ENCODE measurements around the gene RHEX. TPM values are rescaled to one million over a fixed set of nuclear protein-coding genes. Genes with fewer than 3 reads are reported as not detected.

Gene RHEX
- total RNA-seq, 2 donors from 2014 or later: 0.86 TPM; not detected in 1

- DNase-seq (ENCODE audit: low spot score) (no peak), ATAC-seq (no peak)
- Mint-ChIP-seq H3K27ac (no peak overlapping the region), H3K4me3 (no peak overlapping the region), H3K36me3 (no peaks in the 10 kb centered on the region), H3K27me3 (peaks cover 13 to 24% of the 10 kb centered on the region in 2 donors), H3K4me1 (ENCODE audit: low read depth in 2 of 2) (peaks cover 5 to 7% of the 10 kb centered on the region in 2 donors), H3K9me3 (no peaks in the 10 kb centered on the region)
These were observed 59.8 kb downstream of the RHEX start for GRCh38 chr1:206112600-206113301.

GRCh38 chr1:206114692-206115640 is 62.0 kb downstream of the RHEX start:
- peaks cover 25 to 42% of the 10 kb centered on the region in 2 donors for H3K27me3 Mint-ChIP-seq
- no peak overlapping the region for H3K27ac Mint-ChIP-seq
- H3K9me3 Mint-ChIP-seq: no peaks in the 10 kb centered on the region
- DNase-seq (ENCODE audit: low spot score) (no peak), ATAC-seq (no peak)
- no peak overlapping the region for H3K4me3 Mint-ChIP-seq
- no peaks in the 10 kb centered on the region for H3K36me3 Mint-ChIP-seq
- H3K4me1 Mint-ChIP-seq (ENCODE audit: low read depth in 2 of 2): peaks cover 5 to 11% of the 10 kb centered on the region in 2 donors

GRCh38 chr1:206115791-206116190 is 62.8 kb downstream of the RHEX start:
- H3K27me3 Mint-ChIP-seq: peaks cover 29 to 51% of the 10 kb centered on the region in 2 donors
- no peaks in the 10 kb centered on the region for H3K36me3 Mint-ChIP-seq
- peaks cover 5 to 11% of the 10 kb centered on the region in 2 donors for H3K4me1 Mint-ChIP-seq (ENCODE audit: low read depth in 2 of 2)
- no peaks in the 10 kb centered on the region for H3K9me3 Mint-ChIP-seq
- DNase-seq (ENCODE audit: low spot score): no peak
- no peak for ATAC-seq
- H3K4me3 Mint-ChIP-seq: no peak overlapping the region
- no peak overlapping the region for H3K27ac Mint-ChIP-seq

- no peak for DNase-seq (ENCODE audit: low spot score)
- H3K4me1 Mint-ChIP-seq (ENCODE audit: low read depth in 2 of 2): peaks cover 5 to 11% of the 10 kb centered on the region in 2 donors
- H3K36me3 Mint-ChIP-seq: peaks cover 4% of the 10 kb centered on the region
- ATAC-seq: no peak
- no peak overlapping the region for H3K4me3 Mint-ChIP-seq
- peaks cover 32 to 55% of the 10 kb centered on the region in 2 donors for H3K27me3 Mint-ChIP-seq
- no peak overlapping the region for H3K27ac Mint-ChIP-seq
- no peaks in the 10 kb centered on the region for H3K9me3 Mint-ChIP-seq
These were observed 63.4 kb downstream of the RHEX start for GRCh38 chr1:206116191-206116872.

DNA sequence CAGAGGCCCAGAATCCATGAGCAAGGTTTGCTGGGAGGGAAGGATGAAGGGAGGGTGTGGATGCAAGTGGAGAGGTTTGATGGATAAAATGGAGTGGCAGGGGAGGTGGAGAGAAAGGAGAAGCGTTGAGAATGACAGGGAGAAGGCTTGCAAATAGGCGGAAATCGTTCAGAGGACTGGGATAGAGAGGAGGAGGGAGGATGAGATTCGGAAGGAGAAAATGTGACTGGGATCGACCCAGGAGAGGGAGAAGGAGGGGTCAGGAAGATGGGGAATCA is 63.8 kb downstream of the RHEX start:
- no peak for ATAC-seq
- peaks cover 5 to 11% of the 10 kb centered on the region in 2 donors for H3K4me1 Mint-ChIP-seq (ENCODE audit: low read depth in 2 of 2)
- no peak overlapping the region for H3K4me3 Mint-ChIP-seq
- peaks cover 33 to 60% of the 10 kb centered on the region in 2 donors for H3K27me3 Mint-ChIP-seq
- peaks cover 8% of the 10 kb centered on the region for H3K36me3 Mint-ChIP-seq
- no peaks in the 10 kb centered on the region for H3K9me3 Mint-ChIP-seq
- no peak overlapping the region for H3K27ac Mint-ChIP-seq
- no peak for DNase-seq (ENCODE audit: low spot score)

DNA sequence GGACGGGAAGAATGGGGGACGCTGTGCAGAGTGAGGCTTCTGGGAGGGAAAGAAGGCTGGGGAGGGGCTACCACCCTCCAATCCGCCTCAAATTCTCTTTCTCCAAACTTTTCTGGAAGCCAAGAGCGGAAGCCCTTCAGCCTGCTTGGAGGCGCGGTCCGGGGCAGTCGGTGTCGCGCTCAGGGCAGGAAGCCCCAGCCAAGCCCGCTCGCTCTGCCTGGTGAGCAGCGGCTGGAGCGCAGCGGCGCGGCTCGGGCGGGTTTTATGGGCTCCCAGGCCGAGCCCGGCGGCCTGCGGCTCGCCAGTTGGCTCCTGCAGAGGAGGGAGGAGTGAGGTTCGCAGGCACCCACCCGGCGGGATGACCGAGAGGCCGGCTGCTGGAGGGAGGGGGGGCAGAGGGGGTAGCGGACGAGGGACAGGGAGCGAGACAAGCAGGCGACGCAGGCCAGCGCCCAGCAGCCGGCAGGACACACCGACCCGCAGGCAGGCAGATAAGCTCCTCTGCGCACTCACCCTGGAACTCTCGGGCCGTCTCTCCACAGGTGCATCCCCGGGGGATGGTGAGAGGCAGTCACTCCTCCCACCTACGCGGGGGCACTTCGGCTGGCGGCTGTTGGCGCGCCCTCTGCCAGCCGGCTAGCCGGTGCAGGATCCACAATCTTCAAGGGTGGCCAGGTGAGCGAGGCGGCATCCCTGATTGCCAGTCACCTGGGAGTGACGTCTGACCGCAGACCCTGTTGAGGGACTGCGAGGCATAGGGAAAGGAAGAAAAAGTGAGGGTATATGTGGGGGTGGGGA is 64.4 kb downstream of the RHEX start, which contains the start of gene AVPR1B:
TSS of gene AVPR1B (minus strand) at position 238 of the 798 bp plus-strand sequence. CDS start 498 bp downstream, outside the sequence.
- peak in 1 of 2 donors; percentile 59 for ATAC-seq
- no peak for DNase-seq (ENCODE audit: low spot score)
- Mint-ChIP-seq H3K4me3 (no peak within 1 kb of the TSS), H3K27me3 (peaks cover 33 to 65% of the 10 kb centered on the region in 2 donors), H3K9me3 (no peaks in the 10 kb centered on the region), H3K27ac (no peak within 1 kb of the TSS), H3K4me1 (ENCODE audit: low read depth in 2 of 2) (peaks cover 5 to 11% of the 10 kb centered on the region in 2 donors), H3K36me3 (peaks cover 13% of the 10 kb centered on the region)

DNA sequence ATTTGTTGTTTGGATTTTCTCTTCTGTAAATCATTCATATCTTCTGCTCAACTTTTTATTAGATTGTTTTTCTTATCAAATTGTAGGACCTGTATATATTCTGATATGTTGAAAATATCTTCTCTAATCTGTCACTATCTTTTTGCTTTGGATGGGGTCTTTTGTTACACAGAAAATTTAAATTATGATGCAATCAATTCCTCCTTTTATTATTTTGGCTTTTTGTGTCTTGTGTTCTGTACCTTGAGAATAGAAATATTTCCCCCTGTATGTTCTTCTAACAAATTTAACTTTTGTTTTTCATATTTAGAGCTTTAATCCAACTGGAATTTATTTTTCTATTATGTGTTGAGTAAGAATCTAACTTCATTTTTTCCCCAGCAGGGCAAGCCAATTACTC is 67.4 kb downstream of the RHEX start:
- H3K9me3 Mint-ChIP-seq: no peaks in the 10 kb centered on the region
- DNase-seq (ENCODE audit: low spot score) (no peak), ATAC-seq (no peak)
- H3K4me1 Mint-ChIP-seq (ENCODE audit: low read depth in 2 of 2): peaks cover 5 to 11% of the 10 kb centered on the region in 2 donors
- no peak overlapping the region for H3K4me3 Mint-ChIP-seq
- no peak overlapping the region for H3K27ac Mint-ChIP-seq
- peaks cover 13% of the 10 kb centered on the region for H3K36me3 Mint-ChIP-seq
- H3K27me3 Mint-ChIP-seq: peaks cover 36 to 75% of the 10 kb centered on the region in 2 donors

- Mint-ChIP-seq H3K9me3 (no peaks in the 10 kb centered on the region), H3K36me3 (peaks cover 13% of the 10 kb centered on the region), H3K27ac (no peak overlapping the region), H3K27me3 (peaks cover 37 to 84% of the 10 kb centered on the region in 2 donors), H3K4me1 (ENCODE audit: low read depth in 2 of 2) (peaks cover 5 to 11% of the 10 kb centered on the region in 2 donors), H3K4me3 (no peak overlapping the region)
- ATAC-seq (no peak), DNase-seq (ENCODE audit: low spot score) (no peak)
These were observed 68.3 kb downstream of the RHEX start for GRCh38 chr1:206121269-206121668.

DNA sequence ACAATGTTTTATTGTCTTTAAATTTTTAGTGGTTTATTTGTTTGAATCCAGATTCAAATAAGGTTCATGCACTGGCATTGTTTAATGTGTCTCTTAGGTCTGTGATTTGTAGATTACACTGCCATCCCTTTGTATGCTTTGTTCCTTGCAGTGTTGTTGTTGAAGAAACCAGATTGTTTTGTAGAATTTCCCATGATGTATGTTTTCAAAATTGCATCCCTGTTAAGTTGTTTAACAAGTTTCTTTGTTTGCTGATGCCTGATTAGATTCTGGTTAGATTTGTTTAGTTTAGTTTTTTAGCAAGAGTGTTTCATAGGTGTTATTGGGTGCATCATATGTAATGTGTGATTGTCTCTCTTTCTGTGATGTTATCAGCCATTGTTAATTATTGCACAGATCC is 69.7 kb downstream of the RHEX start:
- Mint-ChIP-seq H3K9me3 (no peaks in the 10 kb centered on the region), H3K36me3 (peaks cover 13% of the 10 kb centered on the region), H3K27ac (no peak overlapping the region), H3K4me1 (ENCODE audit: low read depth in 2 of 2) (peaks cover 0 to 5% of the 10 kb centered on the region in 2 donors), H3K4me3 (no peak overlapping the region), H3K27me3 (peaks cover 32 to 71% of the 10 kb centered on the region in 2 donors)
- no peak for DNase-seq (ENCODE audit: low spot score)
- no peak for ATAC-seq

DNA sequence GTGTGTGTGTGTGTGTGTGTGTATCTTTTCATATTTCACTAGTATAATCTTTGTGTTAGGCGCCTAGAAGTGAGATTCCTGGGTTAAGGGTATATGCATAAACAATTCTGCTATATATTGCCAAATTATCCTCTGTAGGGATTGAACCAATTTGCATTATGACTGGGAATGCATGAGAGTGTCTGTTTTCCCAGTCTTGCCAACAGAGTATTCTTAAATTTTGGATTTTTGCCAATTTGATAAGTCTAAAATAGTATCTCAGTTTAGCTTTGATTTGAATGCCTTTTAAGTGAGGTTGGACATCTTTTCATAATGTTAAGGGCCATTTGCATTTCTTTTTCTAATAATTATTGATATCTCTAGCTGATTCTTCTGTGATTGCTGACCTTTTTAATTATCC is 72.4 kb downstream of the RHEX start:
- Mint-ChIP-seq H3K9me3 (no peaks in the 10 kb centered on the region), H3K27ac (no peak overlapping the region), H3K27me3 (peaks cover 16 to 48% of the 10 kb centered on the region in 2 donors), H3K4me1 (ENCODE audit: low read depth in 2 of 2) (no peaks in the 10 kb centered on the region), H3K4me3 (no peak overlapping the region), H3K36me3 (peaks cover 13% of the 10 kb centered on the region)
- ATAC-seq: no peak
- DNase-seq (ENCODE audit: low spot score): no peak

DNA sequence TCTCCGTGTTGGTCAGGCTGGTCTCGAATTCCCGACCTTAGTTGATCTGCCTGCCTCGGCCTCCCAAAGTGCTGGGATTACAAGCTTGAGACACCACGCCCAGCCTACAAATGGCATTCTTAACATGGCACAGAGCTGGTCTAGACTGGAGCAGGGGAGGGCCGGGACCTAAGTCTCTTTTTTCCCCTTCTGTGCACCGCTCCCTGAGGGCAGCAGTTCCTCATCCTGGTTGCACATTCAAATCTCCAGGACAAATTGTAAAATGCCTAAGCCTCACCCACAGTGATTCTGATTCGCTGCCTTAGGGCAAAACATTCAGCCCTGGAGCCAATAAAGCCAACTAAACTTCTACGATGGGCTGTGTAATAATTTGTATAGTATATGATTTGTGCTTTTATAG is 74.4 kb downstream of the RHEX start:
- ATAC-seq: no peak
- H3K36me3 Mint-ChIP-seq: no peaks in the 10 kb centered on the region
- H3K4me1 Mint-ChIP-seq (ENCODE audit: low read depth in 2 of 2): no peaks in the 10 kb centered on the region
- no peak overlapping the region for H3K27ac Mint-ChIP-seq
- no peak for DNase-seq (ENCODE audit: low spot score)
- H3K9me3 Mint-ChIP-seq: no peaks in the 10 kb centered on the region
- H3K27me3 Mint-ChIP-seq: peaks cover 14 to 37% of the 10 kb centered on the region in 2 donors
- no peak overlapping the region for H3K4me3 Mint-ChIP-seq

DNA sequence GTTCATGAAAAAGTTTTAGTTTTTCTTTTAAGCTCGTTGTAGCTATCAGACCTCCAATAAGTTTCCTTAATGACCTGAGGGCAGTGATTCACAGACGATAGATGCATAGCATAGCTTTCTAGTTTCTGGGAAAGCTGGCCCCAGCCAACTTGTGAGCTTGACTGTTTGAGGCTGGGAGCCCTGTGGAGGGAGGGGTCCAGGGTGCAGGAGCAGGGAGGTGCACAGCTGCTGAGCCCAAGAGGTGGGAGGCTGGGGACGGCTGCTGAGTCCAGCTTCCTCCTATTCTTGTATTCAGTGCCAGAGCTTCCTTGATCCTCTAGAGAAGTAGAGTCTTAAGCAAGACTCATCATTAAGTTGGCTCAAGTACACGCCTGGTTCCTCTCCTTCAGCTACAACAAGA is 75.2 kb downstream of the RHEX start:
- ATAC-seq: no peak
- H3K27me3 Mint-ChIP-seq: peaks cover 14 to 30% of the 10 kb centered on the region in 2 donors
- H3K9me3 Mint-ChIP-seq: no peaks in the 10 kb centered on the region
- H3K4me1 Mint-ChIP-seq (ENCODE audit: low read depth in 2 of 2): no peaks in the 10 kb centered on the region
- H3K4me3 Mint-ChIP-seq: no peak overlapping the region
- no peak for DNase-seq (ENCODE audit: low spot score)
- no peak overlapping the region for H3K27ac Mint-ChIP-seq
- no peaks in the 10 kb centered on the region for H3K36me3 Mint-ChIP-seq

- no peaks in the 10 kb centered on the region for H3K36me3 Mint-ChIP-seq
These were observed 78.1 kb downstream of the RHEX start for GRCh38 chr1:206131037-206131436.

More at GRCh38 chr1:206131037-206131436, 78.1 kb downstream of the RHEX start:
- ATAC-seq (no peak), DNase-seq (ENCODE audit: low spot score) (no peak)
- Mint-ChIP-seq H3K27me3 (peaks cover 9 to 10% of the 10 kb centered on the region in 2 donors), H3K9me3 (no peaks in the 10 kb centered on the region), H3K27ac (no peak overlapping the region), H3K4me3 (no peak overlapping the region), H3K4me1 (ENCODE audit: low read depth in 2 of 2) (no peaks in the 10 kb centered on the region)
